Activated CD4-positive, alpha-beta memory T cell treated with anti-CD3 and anti-CD28 coated beads for 36 hours (primary cell): Measurements from ENCODE around the gene STARD3. TPM values are rescaled to one million over a fixed set of nuclear protein-coding genes. Genes with fewer than 3 reads are reported as not detected.

Experiments used
- CTCF ChIA-PET: fragments of 350-600 bp; sonication (Branson Sonifier 250); formaldehyde crosslinking; loops from one replicate; lab custom pipeline; 2021; ENCODE audit warnings: antibody characterized with exemption, inconsistent platforms; lab: Charles Lee
- POLR2A ChIA-PET: fragments of 350-600 bp; sonication (Branson Sonifier 250); formaldehyde crosslinking; loops from one replicate; lab custom pipeline; 2021; ENCODE audit warnings: antibody characterized with exemption; lab: Charles Lee
- DNase-seq: peaks from one replicate; pipeline ENCODE4 v3.0.0-alpha.2; 2020
- H3K27ac Mint-ChIP-seq: one replicate; pipeline ENCODE4 v1.8.0; 2021; ENCODE audit warnings: mixed read lengths
- H3K27me3 Mint-ChIP-seq: one replicate; pipeline ENCODE4 v1.8.0; 2021; ENCODE audit warnings: mixed read lengths
- H3K36me3 Mint-ChIP-seq: one replicate; pipeline ENCODE4 v1.8.0; 2021; ENCODE audit warnings: mixed read lengths
- H3K4me1 Mint-ChIP-seq: one replicate; pipeline ENCODE4 v1.8.0; 2021; ENCODE audit warnings: low read depth, mixed read lengths
- H3K4me3 Mint-ChIP-seq: one replicate; pipeline ENCODE4 v1.8.0; 2021; ENCODE audit warnings: mild to moderate bottlenecking, mixed read lengths
- H3K9me3 Mint-ChIP-seq: one replicate; pipeline ENCODE4 v1.8.0; 2021; ENCODE audit warnings: mixed read lengths
- intact Hi-C: fragments of 100-400 bp; cut with micrococcal nuclease; formaldehyde crosslinking; loops from one replicate; pipeline ENCODE4 v1.15.1; 2023
- total RNA-seq, 2 experiments: library from RNA; stranded (reverse); gene quantifications; one replicate each; pipeline ENCODE4 v1.2.3, GENCODE V29; 2021

STARD3 gene
- total RNA-seq, 2 experiments from 2014 or later, result 53.6 to 60.3 TPM

GRCh38 chr17:39664581-39665561 lies 27.9 kb downstream of the STARD3 start, which contains the start of gene TCAP:
TCAP (plus strand) TSS chr17:39665349; CDS start chr17:39665360, 11 bp downstream.
- H3K36me3 Mint-ChIP-seq, result peaks cover 9% of the 10 kb centered on the region
- H3K4me3 Mint-ChIP-seq, result no peak within 1 kb of the TSS
- DNase-seq, result no peak
- H3K9me3 Mint-ChIP-seq, result no peaks in the 10 kb centered on the region
- ChIA-PET CTCF (interaction anchor here (0.6 to 3.2 kb wide), 6 partner anchors 11 to 223 kb away, joined by 4 to 18 read pairs (median 8); no protein-coding TSS in a partner anchor), POLR2A (interaction anchor here (1.3 kb wide), 1 partner anchor 13 kb away, joined by 3 read pairs; no protein-coding TSS in a partner anchor)
- intact Hi-C loops, result no loop called here
- H3K4me1 Mint-ChIP-seq, result peaks cover 8% of the 10 kb centered on the region
- H3K27ac Mint-ChIP-seq, result no peak within 1 kb of the TSS
- peaks cover 22% of the 10 kb centered on the region for H3K27me3 Mint-ChIP-seq

- ChIA-PET POLR2A (interaction anchor here (1.3 kb wide), 1 partner anchor 12 kb away, joined by 3 read pairs; no protein-coding TSS in a partner anchor), CTCF (interaction anchor here (0.6 to 3.2 kb wide), 9 partner anchors 10 to 222 kb away, joined by 3 to 18 read pairs (median 5); no protein-coding TSS in a partner anchor)
- H3K4me3 Mint-ChIP-seq, result no peak overlapping the region
- no peak overlapping the region for H3K27ac Mint-ChIP-seq
- H3K9me3 Mint-ChIP-seq, result no peaks in the 10 kb centered on the region
- H3K27me3 Mint-ChIP-seq, result peaks cover 22% of the 10 kb centered on the region
- peaks cover 8% of the 10 kb centered on the region for H3K4me1 Mint-ChIP-seq
- H3K36me3 Mint-ChIP-seq, result peaks cover 8% of the 10 kb centered on the region
- DNase-seq, result peak; percentile 17
- intact Hi-C loops, result no loop called here
These were observed 28.8 kb downstream of the STARD3 start for GRCh38 chr17:39665642-39666224.

- no peak overlapping the region for H3K4me3 Mint-ChIP-seq
- no peaks in the 10 kb centered on the region for H3K9me3 Mint-ChIP-seq
- ChIA-PET POLR2A (no interaction called here), CTCF (interaction anchor here (0.7 to 3.2 kb wide), 9 partner anchors 9 to 45 kb away, joined by 3 to 18 read pairs (median 5); no protein-coding TSS in a partner anchor)
- H3K27ac Mint-ChIP-seq, result no peak overlapping the region
- DNase-seq, result no peak
- peaks cover 8% of the 10 kb centered on the region for H3K4me1 Mint-ChIP-seq
- H3K27me3 Mint-ChIP-seq, result peaks cover 22% of the 10 kb centered on the region
- intact Hi-C loops, result no loop called here
- H3K36me3 Mint-ChIP-seq, result peaks cover 6% of the 10 kb centered on the region
These were observed 29.3 kb downstream of the STARD3 start for GRCh38 chr17:39666231-39666600.

GRCh38 chr17:39666601-39667261 lies 29.8 kb downstream of the STARD3 start:
- intact Hi-C loops, result no loop called here
- Mint-ChIP-seq H3K4me3 (no peak overlapping the region), H3K27me3 (peaks cover 22% of the 10 kb centered on the region), H3K36me3 (peaks cover under 1% of the 10 kb centered on the region), H3K9me3 (no peaks in the 10 kb centered on the region), H3K4me1 (peaks cover 8% of the 10 kb centered on the region), H3K27ac (no peak overlapping the region)
- POLR2A ChIA-PET, result no interaction called here
- CTCF ChIA-PET, result interaction anchor here (0.7 to 3.2 kb wide), 9 partner anchors 9 to 45 kb away, joined by 3 to 18 read pairs (median 5); no protein-coding TSS in a partner anchor
- DNase-seq, result no peak

GRCh38 chr17:39667262-39667944 lies 30.5 kb downstream of the STARD3 start:
- peaks cover 25% of the 10 kb centered on the region for H3K27me3 Mint-ChIP-seq
- H3K27ac Mint-ChIP-seq, result no peak overlapping the region
- POLR2A ChIA-PET, result interaction anchor here (1.3 to 1.7 kb wide), 2 partner anchors 14 to 43 kb away, joined by 3 to 4 read pairs; no protein-coding TSS in a partner anchor
- CTCF ChIA-PET, result interaction anchor here (0.6 to 6.5 kb wide), 9 partner anchors 11 to 116 kb away, joined by 3 to 57 read pairs (median 15); no protein-coding TSS in a partner anchor
- peaks cover 11% of the 10 kb centered on the region for H3K4me1 Mint-ChIP-seq
- intact Hi-C loops, result no loop called here
- no peaks in the 10 kb centered on the region for H3K36me3 Mint-ChIP-seq
- DNase-seq, result no peak
- peak overlapping the region; percentile 23 for H3K4me3 Mint-ChIP-seq
- H3K9me3 Mint-ChIP-seq, result no peaks in the 10 kb centered on the region

- peaks cover 25% of the 10 kb centered on the region for H3K27me3 Mint-ChIP-seq
- peak within 1 kb of the TSS; percentile 35 for H3K4me3 Mint-ChIP-seq
- no peaks in the 10 kb centered on the region for H3K36me3 Mint-ChIP-seq
- POLR2A ChIA-PET, result interaction anchor here (0.7 to 1.7 kb wide), 3 partner anchors 14 to 44 kb away, joined by 3 to 4 read pairs (median 4); no protein-coding TSS in a partner anchor
- H3K9me3 Mint-ChIP-seq, result no peaks in the 10 kb centered on the region
- CTCF ChIA-PET, result interaction anchor here (0.6 to 6.5 kb wide), 16 partner anchors 11 to 1115 kb away, joined by 3 to 57 read pairs (median 4); partner anchors contain the start of genes IKZF3 and MIEN1
- peaks cover 11% of the 10 kb centered on the region for H3K4me1 Mint-ChIP-seq
- H3K27ac Mint-ChIP-seq, result no peak within 1 kb of the TSS
- DNase-seq, result peak; percentile 76
- intact Hi-C loops, result no loop called here
These were observed 31.3 kb downstream of the STARD3 start, which contains the start of gene PNMT for GRCh38 chr17:39667945-39668924. PNMT (plus strand) TSS chr17:39668453; CDS start chr17:39668476, 23 bp downstream.

GRCh38 chr17:39669897-39670735 lies 33.2 kb downstream of the STARD3 start:
- Mint-ChIP-seq H3K27me3 (peaks cover 25% of the 10 kb centered on the region), H3K9me3 (no peaks in the 10 kb centered on the region), H3K4me1 (peaks cover 11% of the 10 kb centered on the region), H3K36me3 (no peaks in the 10 kb centered on the region), H3K27ac (no peak overlapping the region), H3K4me3 (no peak overlapping the region)
- no peak for DNase-seq
- CTCF ChIA-PET, result interaction anchor here (0.6 to 6.5 kb wide), 14 partner anchors 9 to 496 kb away, joined by 3 to 57 read pairs (median 4); partner anchors contain the start of gene MIEN1
- POLR2A ChIA-PET, result no interaction called here
- intact Hi-C loops, result no loop called here

- CTCF ChIA-PET, result interaction anchor here (0.6 to 6.5 kb wide), 11 partner anchors 9 to 496 kb away, joined by 3 to 57 read pairs (median 4); partner anchors contain the start of gene MIEN1
These were observed 33.8 kb downstream of the STARD3 start for GRCh38 chr17:39670746-39671145.

More at GRCh38 chr17:39670746-39671145, 33.8 kb downstream of the STARD3 start:
- Mint-ChIP-seq H3K4me3 (no peak overlapping the region), H3K36me3 (no peaks in the 10 kb centered on the region), H3K4me1 (peaks cover 15% of the 10 kb centered on the region), H3K27me3 (peaks cover 23% of the 10 kb centered on the region), H3K27ac (no peak overlapping the region), H3K9me3 (no peaks in the 10 kb centered on the region)
- no peak for DNase-seq
- intact Hi-C loops, result no loop called here
- POLR2A ChIA-PET, result no interaction called here
